ENCODE measurements around the gene RRP1B. TPM values are rescaled to one million over a fixed set of nuclear protein-coding genes. Genes with fewer than 3 reads are reported as not detected.
A peak's percentile ranks its signal among the peaks of the same experiment; 100 is the strongest.

Gene RRP1B
- total and polyA plus RNA-seq, 2 of the 13 experiments (the other 11 are each of a cell fraction or from before 2014, with no cell fraction given): 16.3 to 46.2 TPM

GRCh38 chr21:43731476-43731875 lies 72.1 kb downstream of the RRP1B start (continued):
- TF ChIP-seq, protein P1, sequence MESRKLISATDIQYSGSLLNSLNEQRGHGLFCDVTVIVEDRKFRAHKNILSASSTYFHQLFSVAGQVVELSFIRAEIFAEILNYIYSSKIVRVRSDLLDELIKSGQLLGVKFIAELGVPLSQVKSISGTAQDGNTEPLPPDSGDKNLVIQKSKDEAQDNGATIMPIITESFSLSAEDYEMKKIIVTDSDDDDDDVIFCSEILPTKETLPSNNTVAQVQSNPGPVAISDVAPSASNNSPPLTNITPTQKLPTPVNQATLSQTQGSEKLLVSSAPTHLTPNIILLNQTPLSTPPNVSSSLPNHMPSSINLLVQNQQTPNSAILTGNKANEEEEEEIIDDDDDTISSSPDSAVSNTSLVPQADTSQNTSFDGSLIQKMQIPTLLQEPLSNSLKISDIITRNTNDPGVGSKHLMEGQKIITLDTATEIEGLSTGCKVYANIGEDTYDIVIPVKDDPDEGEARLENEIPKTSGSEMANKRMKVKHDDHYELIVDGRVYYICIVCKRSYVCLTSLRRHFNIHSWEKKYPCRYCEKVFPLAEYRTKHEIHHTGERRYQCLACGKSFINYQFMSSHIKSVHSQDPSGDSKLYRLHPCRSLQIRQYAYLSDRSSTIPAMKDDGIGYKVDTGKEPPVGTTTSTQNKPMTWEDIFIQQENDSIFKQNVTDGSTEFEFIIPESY (CRISPR knock-in tag; IDR thresholded peaks at IDR 0.05): peak; percentile 5; the same call in 1 of the 2 replicates
- TF ChIP-seq KAT8 (CRISPR knock-in tag; IDR thresholded peaks at IDR 0.05) (0 out of 2 replicates have a peak, but pooled peaks have one; percentile 23), TARDBP (CRISPR knock-in tag; IDR thresholded peaks at IDR 0.05) (peak; percentile 31; the same call in 1 of the 2 replicates), ESRRA (CRISPR knock-in tag; IDR thresholded peaks at IDR 0.05; ENCODE audit: low read depth) (peak; percentile 83; the same call in 1 of the 2 replicates), DNMT3B (CRISPR knock-in tag; conservative IDR thresholded peaks at IDR 0.05) (0 out of 2 replicates have a peak, but pooled peaks have one; percentile 47), ZKSCAN5 (CRISPR knock-in tag; IDR thresholded peaks at IDR 0.05) (peak; percentile 86; the same call in 1 of the 2 replicates), GABPA (IDR thresholded peaks at IDR 0.05; ENCODE audit: low read depth, low read length) (no peak), GABPA (CRISPR knock-in tag; IDR thresholded peaks at IDR 0.05; ENCODE audit: low read depth) (peak; percentile 40; the same call in 1 of the 2 replicates), DPF2 (CRISPR knock-in tag; IDR thresholded peaks at IDR 0.05; ENCODE audit: borderline replicate concordance, low read depth) (0 out of 2 replicates have a peak, but pooled peaks have one; percentile 33), ZNF12 (CRISPR knock-in tag; IDR thresholded peaks at IDR 0.05) (peak; percentile 45; the same call in 1 of the 2 replicates), ZMYM4 (CRISPR knock-in tag; IDR thresholded peaks at IDR 0.05) (0 out of 2 replicates have a peak, but pooled peaks have one; percentile 48), PHF20 (CRISPR knock-in tag; IDR thresholded peaks at IDR 0.05) (0 out of 2 replicates have a peak, but pooled peaks have one; percentile 32), GMEB1 (CRISPR knock-in tag; IDR thresholded peaks at IDR 0.05; ENCODE audit: borderline replicate concordance) (no peak), NFIB (CRISPR knock-in tag; IDR thresholded peaks at IDR 0.05; ENCODE audit: borderline replicate concordance) (no peak), THAP7 (CRISPR knock-in tag; IDR thresholded peaks at IDR 0.05) (no peak), MTF2 (CRISPR knock-in tag; IDR thresholded peaks at IDR 0.05; ENCODE audit: borderline replicate concordance) (no peak), KDM6A (CRISPR knock-in tag; IDR thresholded peaks at IDR 0.05; ENCODE audit: low read depth) (peak; percentile 39; the same call in 1 of the 2 replicates), NRL (CRISPR knock-in tag; IDR thresholded peaks at IDR 0.05; ENCODE audit: borderline replicate concordance) (peak; percentile 12; the same call in 1 of the 2 replicates), GABPB1 (CRISPR knock-in tag; IDR thresholded peaks at IDR 0.05) (no peak), MED1 (CRISPR knock-in tag; IDR thresholded peaks at IDR 0.05) (peak; percentile 66), ZNF350 (CRISPR knock-in tag; IDR thresholded peaks at IDR 0.05; ENCODE audit: borderline replicate concordance, low read depth) (no peak), LCORL (IDR thresholded peaks at IDR 0.05) (no peak), LCORL (CRISPR knock-in tag; IDR thresholded peaks at IDR 0.05) (0 out of 2 replicates have a peak, but pooled peaks have one; percentile 71), MTA3 (CRISPR knock-in tag; IDR thresholded peaks at IDR 0.05) (no peak), ZNF556 (CRISPR knock-in tag; IDR thresholded peaks at IDR 0.05; ENCODE audit: borderline replicate concordance) (peak; percentile 82; the same call in 1 of the 2 replicates), ZNF557 (CRISPR knock-in tag; IDR thresholded peaks at IDR 0.05) (no peak)
